Suprapubic skin (tissue), 4 donors: ENCODE data around the gene SCAPER.

Experiments
- EP300 ChIP-seq: sonication (generic); formaldehyde crosslinking; IDR thresholded peaks from one replicate; pipeline ENCODE4 v1.6.1; 2017; ENCODE audit warnings: antibody characterized with exemption
- POLR2A ChIP-seq, 2 donors: fragments of 450-650 bp; IDR thresholded peaks; one replicate each; pipeline ENCODE4 v1.6.1; 2017; ENCODE audit warnings: antibody characterized with exemption in 2 of 2, mild to moderate bottlenecking in 2 of 2, moderate library complexity in 2 of 2
- POLR2AphosphoS5 ChIP-seq, 3 donors: sonication (generic); formaldehyde crosslinking; IDR thresholded peaks; one replicate each; pipeline ENCODE4 v1.6.1; 2017; ENCODE audit warnings: antibody characterized with exemption in 3 of 3
- TF ChIP-seq, protein P1 (sequence below), 2 donors: fragments of 200-600 bp in 1 of 2; fragments of 450-650 bp in 1 of 2; sonication (generic) in 1 of 2; IDR thresholded peaks; one replicate each; pipeline ENCODE4 v1.5.1; 2016 to 2019; ENCODE audit warnings: antibody characterized with exemption in 2 of 2, mild to moderate bottlenecking in 1 of 2, moderate library complexity in 1 of 2

DNA sequence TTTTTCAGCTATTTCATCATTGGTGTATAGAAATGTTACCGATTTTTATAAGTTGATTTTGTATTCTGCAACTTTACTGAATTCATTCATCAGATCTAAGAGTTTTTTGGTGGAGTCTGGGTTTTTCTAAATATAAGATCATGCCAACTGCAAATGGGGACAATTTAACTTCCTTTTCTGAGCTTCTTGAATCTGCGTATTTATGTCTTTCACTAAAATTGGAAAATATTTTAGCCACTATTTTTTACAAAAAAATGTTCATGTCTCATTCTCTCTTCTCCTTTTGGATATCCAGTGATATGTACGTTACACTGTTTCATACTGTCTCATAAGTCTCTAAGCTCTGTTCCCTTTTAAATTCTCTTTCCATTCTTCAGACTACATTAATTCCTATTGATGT lies 444.8 kb downstream of the SCAPER start:
- TF ChIP-seq EP300 (no peak), POLR2AphosphoS5 (IDR thresholded peaks at IDR 0.05) (no peak), POLR2A (IDR thresholded peaks at IDR 0.05) (no peak)
- TF ChIP-seq, protein P1, sequence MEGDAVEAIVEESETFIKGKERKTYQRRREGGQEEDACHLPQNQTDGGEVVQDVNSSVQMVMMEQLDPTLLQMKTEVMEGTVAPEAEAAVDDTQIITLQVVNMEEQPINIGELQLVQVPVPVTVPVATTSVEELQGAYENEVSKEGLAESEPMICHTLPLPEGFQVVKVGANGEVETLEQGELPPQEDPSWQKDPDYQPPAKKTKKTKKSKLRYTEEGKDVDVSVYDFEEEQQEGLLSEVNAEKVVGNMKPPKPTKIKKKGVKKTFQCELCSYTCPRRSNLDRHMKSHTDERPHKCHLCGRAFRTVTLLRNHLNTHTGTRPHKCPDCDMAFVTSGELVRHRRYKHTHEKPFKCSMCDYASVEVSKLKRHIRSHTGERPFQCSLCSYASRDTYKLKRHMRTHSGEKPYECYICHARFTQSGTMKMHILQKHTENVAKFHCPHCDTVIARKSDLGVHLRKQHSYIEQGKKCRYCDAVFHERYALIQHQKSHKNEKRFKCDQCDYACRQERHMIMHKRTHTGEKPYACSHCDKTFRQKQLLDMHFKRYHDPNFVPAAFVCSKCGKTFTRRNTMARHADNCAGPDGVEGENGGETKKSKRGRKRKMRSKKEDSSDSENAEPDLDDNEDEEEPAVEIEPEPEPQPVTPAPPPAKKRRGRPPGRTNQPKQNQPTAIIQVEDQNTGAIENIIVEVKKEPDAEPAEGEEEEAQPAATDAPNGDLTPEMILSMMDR (IDR thresholded peaks at IDR 0.05): no peak
